Measurements from ENCODE around the gene ST6GALNAC2.

The ST6GALNAC2 gene

GRCh38 chr17:76599694-76600460, 14.2 kb upstream of the ST6GALNAC2 start:
- no peak overlapping the region for H3K4me3 ChIP-seq (ENCODE audit: low read depth in 1 of 2, low read length in 2 of 2)
- no peak overlapping the region for H3K9ac ChIP-seq (ENCODE audit: low read depth in 1 of 2, low read length in 2 of 2)
- no peaks in the 10 kb centered on the region for H3K9me3 ChIP-seq (ENCODE audit: control insufficient read depth in 1 of 2, low read length in 2 of 2)
- no peaks in the 10 kb centered on the region for H3K4me1 ChIP-seq (ENCODE audit: control insufficient read depth in 1 of 2, insufficient read depth in 2 of 2, low read length in 2 of 2)
- no peak overlapping the region for H3K27ac ChIP-seq (ENCODE audit: low read depth, low read length)
- no peaks in the 10 kb centered on the region for H3K27me3 ChIP-seq (ENCODE audit: control insufficient read depth in 1 of 2, insufficient read depth in 2 of 2, low read length in 2 of 2)
- H3K36me3 ChIP-seq (ENCODE audit: control insufficient read depth in 1 of 2, insufficient read depth in 2 of 2, low read length in 2 of 2): no peaks in the 10 kb centered on the region

GRCh38 chr17:76598004-76598439, 12.4 kb upstream of the ST6GALNAC2 start:
- Histone ChIP-seq H3K4me3 (ENCODE audit: low read depth in 1 of 2, low read length in 2 of 2) (no peak overlapping the region), H3K9ac (ENCODE audit: low read depth in 1 of 2, low read length in 2 of 2) (no peak overlapping the region), H3K9me3 (ENCODE audit: control insufficient read depth in 1 of 2, low read length in 2 of 2) (no peaks in the 10 kb centered on the region), H3K4me1 (ENCODE audit: control insufficient read depth in 1 of 2, insufficient read depth in 2 of 2, low read length in 2 of 2) (no peaks in the 10 kb centered on the region), H3K36me3 (ENCODE audit: control insufficient read depth in 1 of 2, insufficient read depth in 2 of 2, low read length in 2 of 2) (no peaks in the 10 kb centered on the region), H3K27me3 (ENCODE audit: control insufficient read depth in 1 of 2, insufficient read depth in 2 of 2, low read length in 2 of 2) (no peaks in the 10 kb centered on the region), H3K27ac (ENCODE audit: low read depth, low read length) (no peak overlapping the region)

- Histone ChIP-seq H3K27me3 (ENCODE audit: control insufficient read depth in 1 of 2, insufficient read depth in 2 of 2, low read length in 2 of 2) (no peaks in the 10 kb centered on the region), H3K4me3 (ENCODE audit: low read depth in 1 of 2, low read length in 2 of 2) (no peak overlapping the region), H3K9me3 (ENCODE audit: control insufficient read depth in 1 of 2, low read length in 2 of 2) (no peaks in the 10 kb centered on the region), H3K9ac (ENCODE audit: low read depth in 1 of 2, low read length in 2 of 2) (no peak overlapping the region), H3K4me1 (ENCODE audit: control insufficient read depth in 1 of 2, insufficient read depth in 2 of 2, low read length in 2 of 2) (no peaks in the 10 kb centered on the region), H3K27ac (ENCODE audit: low read depth, low read length) (no peak overlapping the region), H3K36me3 (ENCODE audit: control insufficient read depth in 1 of 2, insufficient read depth in 2 of 2, low read length in 2 of 2) (no peaks in the 10 kb centered on the region)
Measured at GRCh38 chr17:76597156-76598003, 11.7 kb upstream of the ST6GALNAC2 start.

- H3K4me1 ChIP-seq (ENCODE audit: control insufficient read depth in 1 of 2, insufficient read depth in 2 of 2, low read length in 2 of 2): no peaks in the 10 kb centered on the region
- H3K36me3 ChIP-seq (ENCODE audit: control insufficient read depth in 1 of 2, insufficient read depth in 2 of 2, low read length in 2 of 2): no peaks in the 10 kb centered on the region
- H3K9me3 ChIP-seq (ENCODE audit: control insufficient read depth in 1 of 2, low read length in 2 of 2): no peaks in the 10 kb centered on the region
- H3K9ac ChIP-seq (ENCODE audit: low read depth in 1 of 2, low read length in 2 of 2): no peak overlapping the region
- no peak overlapping the region for H3K4me3 ChIP-seq (ENCODE audit: low read depth in 1 of 2, low read length in 2 of 2)
- H3K27ac ChIP-seq (ENCODE audit: low read depth, low read length): no peak overlapping the region
- no peaks in the 10 kb centered on the region for H3K27me3 ChIP-seq (ENCODE audit: control insufficient read depth in 1 of 2, insufficient read depth in 2 of 2, low read length in 2 of 2)
Measured at GRCh38 chr17:76594690-76595089, 9.0 kb upstream of the ST6GALNAC2 start.

- Histone ChIP-seq H3K36me3 (ENCODE audit: control insufficient read depth in 1 of 2, insufficient read depth in 2 of 2, low read length in 2 of 2) (no peaks in the 10 kb centered on the region), H3K27me3 (ENCODE audit: control insufficient read depth in 1 of 2, insufficient read depth in 2 of 2, low read length in 2 of 2) (no peaks in the 10 kb centered on the region), H3K9me3 (ENCODE audit: control insufficient read depth in 1 of 2, low read length in 2 of 2) (no peaks in the 10 kb centered on the region), H3K4me3 (ENCODE audit: low read depth in 1 of 2, low read length in 2 of 2) (no peak overlapping the region), H3K9ac (ENCODE audit: low read depth in 1 of 2, low read length in 2 of 2) (no peak overlapping the region), H3K27ac (ENCODE audit: low read depth, low read length) (no peak overlapping the region), H3K4me1 (ENCODE audit: control insufficient read depth in 1 of 2, insufficient read depth in 2 of 2, low read length in 2 of 2) (no peaks in the 10 kb centered on the region)
Measured at GRCh38 chr17:76593959-76594358, 8.3 kb upstream of the ST6GALNAC2 start.

- no peaks in the 10 kb centered on the region for H3K36me3 ChIP-seq (ENCODE audit: control insufficient read depth in 1 of 2, insufficient read depth in 2 of 2, low read length in 2 of 2)
- H3K4me3 ChIP-seq (ENCODE audit: low read depth in 1 of 2, low read length in 2 of 2): no peak overlapping the region
- H3K27ac ChIP-seq (ENCODE audit: low read depth, low read length): no peak overlapping the region
- peaks cover 0 to 3% of the 10 kb centered on the region in 2 donors for H3K27me3 ChIP-seq (ENCODE audit: control insufficient read depth in 1 of 2, insufficient read depth in 2 of 2, low read length in 2 of 2)
- no peaks in the 10 kb centered on the region for H3K9me3 ChIP-seq (ENCODE audit: control insufficient read depth in 1 of 2, low read length in 2 of 2)
- H3K4me1 ChIP-seq (ENCODE audit: control insufficient read depth in 1 of 2, insufficient read depth in 2 of 2, low read length in 2 of 2): no peaks in the 10 kb centered on the region
- no peak overlapping the region for H3K9ac ChIP-seq (ENCODE audit: low read depth in 1 of 2, low read length in 2 of 2)
Measured at GRCh38 chr17:76593384-76593826, 7.7 kb upstream of the ST6GALNAC2 start.

- Histone ChIP-seq H3K27me3 (ENCODE audit: control insufficient read depth in 1 of 2, insufficient read depth in 2 of 2, low read length in 2 of 2) (peaks cover 26 to 31% of the 10 kb centered on the region in 2 donors), H3K9me3 (ENCODE audit: control insufficient read depth in 1 of 2, low read length in 2 of 2) (no peaks in the 10 kb centered on the region), H3K4me3 (ENCODE audit: low read depth in 1 of 2, low read length in 2 of 2) (no peak overlapping the region), H3K9ac (ENCODE audit: low read depth in 1 of 2, low read length in 2 of 2) (no peak overlapping the region), H3K27ac (ENCODE audit: low read depth, low read length) (no peak overlapping the region), H3K36me3 (ENCODE audit: control insufficient read depth in 1 of 2, insufficient read depth in 2 of 2, low read length in 2 of 2) (no peaks in the 10 kb centered on the region), H3K4me1 (ENCODE audit: control insufficient read depth in 1 of 2, insufficient read depth in 2 of 2, low read length in 2 of 2) (peaks cover 4 to 11% of the 10 kb centered on the region in 2 donors)
Measured at GRCh38 chr17:76588182-76588581, 2.5 kb upstream of the ST6GALNAC2 start.

GRCh38 chr17:76586741-76587487, 1.3 kb upstream of the ST6GALNAC2 start:
- Histone ChIP-seq H3K36me3 (ENCODE audit: control insufficient read depth in 1 of 2, insufficient read depth in 2 of 2, low read length in 2 of 2) (no peaks in the 10 kb centered on the region), H3K27me3 (ENCODE audit: control insufficient read depth in 1 of 2, insufficient read depth in 2 of 2, low read length in 2 of 2) (peaks cover 26 to 31% of the 10 kb centered on the region in 2 donors), H3K4me1 (ENCODE audit: control insufficient read depth in 1 of 2, insufficient read depth in 2 of 2, low read length in 2 of 2) (peaks cover 4 to 11% of the 10 kb centered on the region in 2 donors), H3K9me3 (ENCODE audit: control insufficient read depth in 1 of 2, low read length in 2 of 2) (no peaks in the 10 kb centered on the region), H3K4me3 (ENCODE audit: low read depth in 1 of 2, low read length in 2 of 2) (no peak overlapping the region), H3K9ac (ENCODE audit: low read depth in 1 of 2, low read length in 2 of 2) (no peak overlapping the region), H3K27ac (ENCODE audit: low read depth, low read length) (no peak overlapping the region)

GRCh38 chr17:76585033-76585648, 519 bp downstream of the ST6GALNAC2 start:
- peak overlapping the region; percentile 54 to 63 for H3K9ac ChIP-seq (ENCODE audit: low read depth in 1 of 2, low read length in 2 of 2)
- H3K27ac ChIP-seq (ENCODE audit: low read depth, low read length): no peak overlapping the region
- peaks cover 4 to 11% of the 10 kb centered on the region in 2 donors for H3K4me1 ChIP-seq (ENCODE audit: control insufficient read depth in 1 of 2, insufficient read depth in 2 of 2, low read length in 2 of 2)
- H3K36me3 ChIP-seq (ENCODE audit: control insufficient read depth in 1 of 2, insufficient read depth in 2 of 2, low read length in 2 of 2): no peaks in the 10 kb centered on the region
- H3K9me3 ChIP-seq (ENCODE audit: control insufficient read depth in 1 of 2, low read length in 2 of 2): no peaks in the 10 kb centered on the region
- H3K27me3 ChIP-seq (ENCODE audit: control insufficient read depth in 1 of 2, insufficient read depth in 2 of 2, low read length in 2 of 2): peaks cover 26 to 31% of the 10 kb centered on the region in 2 donors
- H3K4me3 ChIP-seq (ENCODE audit: low read depth in 1 of 2, low read length in 2 of 2): peak overlapping the region; percentile 65 to 72
